ENCODE results near the gene TRIM72. TPM values are rescaled to one million over a fixed set of nuclear protein-coding genes. Genes with fewer than 3 reads are reported as not detected.

The TRIM72 gene
- total RNA-seq, 1 experiment from 2014 or later, result 1.8 TPM

DNA sequence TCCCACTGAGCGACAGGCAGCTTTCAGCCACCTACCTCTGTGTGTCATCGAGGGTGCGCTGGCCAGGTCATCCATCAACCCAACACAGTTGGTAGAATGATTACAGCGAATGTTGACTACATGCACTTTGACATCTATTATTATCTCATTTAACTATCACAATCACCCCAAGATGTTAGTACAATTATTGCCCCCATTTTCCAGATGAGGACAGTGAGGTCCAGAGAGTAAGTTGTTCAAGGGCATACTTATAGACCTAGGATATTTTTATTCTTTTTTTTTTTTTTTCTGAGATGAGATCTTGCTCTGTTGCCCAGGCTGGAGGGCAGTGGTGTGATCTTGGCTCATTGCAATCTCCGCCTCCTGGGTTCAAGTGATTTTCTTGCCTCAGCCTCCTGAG lies 37.5 kb downstream of the TRIM72 start (continued):
- TF ChIP-seq ZNF423 (CRISPR knock-in tag; IDR thresholded peaks at IDR 0.05) (no peak), NFATC4 (CRISPR knock-in tag; IDR thresholded peaks at IDR 0.05) (no peak), NR2C2 (CRISPR knock-in tag; IDR thresholded peaks at IDR 0.05) (no peak), TCF7 (CRISPR knock-in tag; IDR thresholded peaks at IDR 0.05; ENCODE audit: low read depth) (no peak), CDX4 (CRISPR knock-in tag; IDR thresholded peaks at IDR 0.05; ENCODE audit: borderline replicate concordance) (no peak)
- TF ChIP-seq, protein P1, sequence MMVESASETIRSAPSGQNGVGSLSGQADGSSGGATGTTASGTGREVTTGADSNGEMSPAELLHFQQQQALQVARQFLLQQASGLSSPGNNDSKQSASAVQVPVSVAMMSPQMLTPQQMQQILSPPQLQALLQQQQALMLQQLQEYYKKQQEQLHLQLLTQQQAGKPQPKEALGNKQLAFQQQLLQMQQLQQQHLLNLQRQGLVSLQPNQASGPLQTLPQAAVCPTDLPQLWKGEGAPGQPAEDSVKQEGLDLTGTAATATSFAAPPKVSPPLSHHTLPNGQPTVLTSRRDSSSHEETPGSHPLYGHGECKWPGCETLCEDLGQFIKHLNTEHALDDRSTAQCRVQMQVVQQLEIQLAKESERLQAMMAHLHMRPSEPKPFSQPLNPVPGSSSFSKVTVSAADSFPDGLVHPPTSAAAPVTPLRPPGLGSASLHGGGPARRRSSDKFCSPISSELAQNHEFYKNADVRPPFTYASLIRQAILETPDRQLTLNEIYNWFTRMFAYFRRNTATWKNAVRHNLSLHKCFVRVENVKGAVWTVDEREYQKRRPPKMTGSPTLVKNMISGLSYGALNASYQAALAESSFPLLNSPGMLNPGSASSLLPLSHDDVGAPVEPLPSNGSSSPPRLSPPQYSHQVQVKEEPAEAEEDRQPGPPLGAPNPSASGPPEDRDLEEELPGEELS (CRISPR knock-in tag; IDR thresholded peaks at IDR 0.05), result no peak

DNA sequence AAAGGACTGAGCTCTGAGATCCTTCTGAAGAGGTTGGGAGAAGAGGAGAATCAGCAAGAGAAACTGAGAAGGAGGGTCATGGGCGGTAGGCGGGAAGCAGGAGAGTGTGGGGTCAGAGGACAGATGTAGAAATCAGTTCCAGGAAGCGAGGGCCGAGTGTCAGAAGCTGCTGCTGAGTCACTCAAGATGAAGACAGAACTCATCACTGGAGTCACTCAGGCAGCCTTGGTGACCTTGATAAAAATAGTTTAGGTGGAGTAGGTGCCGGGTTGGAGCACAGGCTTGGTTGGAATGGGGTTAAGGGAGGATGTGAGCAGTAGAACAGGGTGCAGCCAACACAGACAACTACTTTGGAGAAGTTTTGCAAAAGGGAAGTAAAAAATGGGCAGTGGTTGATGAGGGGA lies 39.7 kb downstream of the TRIM72 start:
- H3K4me3 Mint-ChIP-seq, result no peak overlapping the region
- DNase-seq (ENCODE audit: low spot score), result no peak
- no peaks in the 10 kb centered on the region for H3K9me3 Mint-ChIP-seq
- ChIA-PET CTCF (no interaction called here), POLR2A (no interaction called here)
- TF ChIP-seq ZNF138 (CRISPR knock-in tag; conservative IDR thresholded peaks at IDR 0.05), result no peak
- no peak for TF ChIP-seq ARID4B (CRISPR knock-in tag; IDR thresholded peaks at IDR 0.05; ENCODE audit: borderline replicate concordance)
- no peaks in the 10 kb centered on the region; the same call in 1 of the 2 replicates for H3K27me3 Mint-ChIP-seq (ENCODE audit: low read depth)
- no peak overlapping the region for H3K27ac Mint-ChIP-seq
- ATAC-seq, result no peak
- peaks cover 15% of the 10 kb centered on the region for H3K4me1 Mint-ChIP-seq
- H3K36me3 Mint-ChIP-seq, result no peaks in the 10 kb centered on the region

GRCh38 chr16:31256466-31256865 lies 42.5 kb downstream of the TRIM72 start:
- Mint-ChIP-seq H3K27ac (no peak overlapping the region), H3K36me3 (no peaks in the 10 kb centered on the region), H3K27me3 (ENCODE audit: low read depth) (peaks cover 6% of the 10 kb centered on the region; the same call in 1 of the 2 replicates), H3K4me3 (no peak overlapping the region), H3K9me3 (no peaks in the 10 kb centered on the region), H3K4me1 (peaks cover 9% of the 10 kb centered on the region)
- POLR2A ChIA-PET, result no interaction called here
- DNase-seq (ENCODE audit: low spot score) (no peak), ATAC-seq (no peak)
- CTCF ChIA-PET, result no interaction called here
- TF ChIP-seq TEAD4 (CRISPR knock-in tag; IDR thresholded peaks at IDR 0.05), result no peak
- TF ChIP-seq, protein P2, sequence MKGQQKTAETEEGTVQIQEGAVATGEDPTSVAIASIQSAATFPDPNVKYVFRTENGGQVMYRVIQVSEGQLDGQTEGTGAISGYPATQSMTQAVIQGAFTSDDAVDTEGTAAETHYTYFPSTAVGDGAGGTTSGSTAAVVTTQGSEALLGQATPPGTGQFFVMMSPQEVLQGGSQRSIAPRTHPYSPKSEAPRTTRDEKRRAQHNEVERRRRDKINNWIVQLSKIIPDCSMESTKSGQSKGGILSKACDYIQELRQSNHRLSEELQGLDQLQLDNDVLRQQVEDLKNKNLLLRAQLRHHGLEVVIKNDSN (CRISPR knock-in tag; IDR thresholded peaks at IDR 0.05), result no peak

GRCh38 chr16:31258366-31258765 lies 44.4 kb downstream of the TRIM72 start:
- H3K4me1 Mint-ChIP-seq, result 0 out of 2 replicates have a peak, but pooled peaks cover 2% of the 10 kb centered on the region
- CTCF ChIA-PET, result no interaction called here
- H3K4me3 Mint-ChIP-seq, result no peak overlapping the region
- TF ChIP-seq, protein P3, sequence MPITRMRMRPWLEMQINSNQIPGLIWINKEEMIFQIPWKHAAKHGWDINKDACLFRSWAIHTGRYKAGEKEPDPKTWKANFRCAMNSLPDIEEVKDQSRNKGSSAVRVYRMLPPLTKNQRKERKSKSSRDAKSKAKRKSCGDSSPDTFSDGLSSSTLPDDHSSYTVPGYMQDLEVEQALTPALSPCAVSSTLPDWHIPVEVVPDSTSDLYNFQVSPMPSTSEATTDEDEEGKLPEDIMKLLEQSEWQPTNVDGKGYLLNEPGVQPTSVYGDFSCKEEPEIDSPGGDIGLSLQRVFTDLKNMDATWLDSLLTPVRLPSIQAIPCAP (CRISPR knock-in tag; IDR thresholded peaks at IDR 0.05), result no peak
- no peak for TF ChIP-seq ELF4 (CRISPR knock-in tag; IDR thresholded peaks at IDR 0.05; ENCODE audit: low read depth)
- TF ChIP-seq ZNF317 (CRISPR knock-in tag; IDR thresholded peaks at IDR 0.05; ENCODE audit: borderline replicate concordance, low read depth), result no peak
- TF ChIP-seq SOX15 (CRISPR knock-in tag; IDR thresholded peaks at IDR 0.05), result no peak
- TF ChIP-seq GABPB1 (CRISPR knock-in tag; IDR thresholded peaks at IDR 0.05), result no peak
- TF ChIP-seq, protein P4, sequence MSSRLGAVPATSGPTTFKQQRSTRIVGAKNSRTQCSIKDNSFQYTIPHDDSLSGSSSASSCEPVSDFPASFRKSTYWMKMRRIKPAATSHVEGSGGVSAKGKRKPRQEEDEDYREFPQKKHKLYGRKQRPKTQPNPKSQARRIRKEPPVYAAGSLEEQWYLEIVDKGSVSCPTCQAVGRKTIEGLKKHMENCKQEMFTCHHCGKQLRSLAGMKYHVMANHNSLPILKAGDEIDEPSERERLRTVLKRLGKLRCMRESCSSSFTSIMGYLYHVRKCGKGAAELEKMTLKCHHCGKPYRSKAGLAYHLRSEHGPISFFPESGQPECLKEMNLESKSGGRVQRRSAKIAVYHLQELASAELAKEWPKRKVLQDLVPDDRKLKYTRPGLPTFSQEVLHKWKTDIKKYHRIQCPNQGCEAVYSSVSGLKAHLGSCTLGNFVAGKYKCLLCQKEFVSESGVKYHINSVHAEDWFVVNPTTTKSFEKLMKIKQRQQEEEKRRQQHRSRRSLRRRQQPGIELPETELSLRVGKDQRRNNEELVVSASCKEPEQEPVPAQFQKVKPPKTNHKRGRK (CRISPR knock-in tag; IDR thresholded peaks at IDR 0.05; ENCODE audit: borderline replicate concordance), result no peak
- TF ChIP-seq, protein P5, sequence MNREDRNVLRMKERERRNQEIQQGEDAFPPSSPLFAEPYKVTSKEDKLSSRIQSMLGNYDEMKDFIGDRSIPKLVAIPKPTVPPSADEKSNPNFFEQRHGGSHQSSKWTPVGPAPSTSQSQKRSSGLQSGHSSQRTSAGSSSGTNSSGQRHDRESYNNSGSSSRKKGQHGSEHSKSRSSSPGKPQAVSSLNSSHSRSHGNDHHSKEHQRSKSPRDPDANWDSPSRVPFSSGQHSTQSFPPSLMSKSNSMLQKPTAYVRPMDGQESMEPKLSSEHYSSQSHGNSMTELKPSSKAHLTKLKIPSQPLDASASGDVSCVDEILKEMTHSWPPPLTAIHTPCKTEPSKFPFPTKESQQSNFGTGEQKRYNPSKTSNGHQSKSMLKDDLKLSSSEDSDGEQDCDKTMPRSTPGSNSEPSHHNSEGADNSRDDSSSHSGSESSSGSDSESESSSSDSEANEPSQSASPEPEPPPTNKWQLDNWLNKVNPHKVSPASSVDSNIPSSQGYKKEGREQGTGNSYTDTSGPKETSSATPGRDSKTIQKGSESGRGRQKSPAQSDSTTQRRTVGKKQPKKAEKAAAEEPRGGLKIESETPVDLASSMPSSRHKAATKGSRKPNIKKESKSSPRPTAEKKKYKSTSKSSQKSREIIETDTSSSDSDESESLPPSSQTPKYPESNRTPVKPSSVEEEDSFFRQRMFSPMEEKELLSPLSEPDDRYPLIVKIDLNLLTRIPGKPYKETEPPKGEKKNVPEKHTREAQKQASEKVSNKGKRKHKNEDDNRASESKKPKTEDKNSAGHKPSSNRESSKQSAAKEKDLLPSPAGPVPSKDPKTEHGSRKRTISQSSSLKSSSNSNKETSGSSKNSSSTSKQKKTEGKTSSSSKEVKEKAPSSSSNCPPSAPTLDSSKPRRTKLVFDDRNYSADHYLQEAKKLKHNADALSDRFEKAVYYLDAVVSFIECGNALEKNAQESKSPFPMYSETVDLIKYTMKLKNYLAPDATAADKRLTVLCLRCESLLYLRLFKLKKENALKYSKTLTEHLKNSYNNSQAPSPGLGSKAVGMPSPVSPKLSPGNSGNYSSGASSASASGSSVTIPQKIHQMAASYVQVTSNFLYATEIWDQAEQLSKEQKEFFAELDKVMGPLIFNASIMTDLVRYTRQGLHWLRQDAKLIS (CRISPR knock-in tag; IDR thresholded peaks at IDR 0.05; ENCODE audit: borderline replicate concordance), result no peak

More at GRCh38 chr16:31258366-31258765, 44.4 kb downstream of the TRIM72 start:
- POLR2A ChIA-PET, result no interaction called here
- H3K27ac Mint-ChIP-seq, result no peak overlapping the region
- H3K27me3 Mint-ChIP-seq (ENCODE audit: low read depth), result peaks cover 6% of the 10 kb centered on the region; the same call in 1 of the 2 replicates
- H3K36me3 Mint-ChIP-seq, result no peaks in the 10 kb centered on the region
- H3K9me3 Mint-ChIP-seq, result no peaks in the 10 kb centered on the region
- no peak for DNase-seq (ENCODE audit: low spot score)
- no peak for ATAC-seq
